AG04450 (cell line): ENCODE measurements around the gene SKAP1. TPM values are rescaled to one million over a fixed set of nuclear protein-coding genes. Genes with fewer than 3 reads are reported as not detected.

Source experiments
- CTCF ChIA-PET: fragments of 300-600, 350-600 bp; formaldehyde crosslinking; extraction: SDS; loops from one replicate; lab custom pipeline; 2022; ENCODE audit warnings: antibody characterized with exemption, inconsistent platforms; lab: Charles Lee
- POLR2A ChIA-PET: fragments of 350-600 bp; formaldehyde crosslinking; extraction: SDS; loops from one replicate; lab custom pipeline; 2021; ENCODE audit warnings: antibody characterized with exemption, inconsistent platforms; lab: Yijun Ruan, JAX
- DNase-seq: peaks from one replicate; pipeline ENCODE4 v3.0.0-alpha.2; 2011; ENCODE audit warnings: low read depth, low spot score
- H3K27ac ChIP-seq: one replicate; pipeline ENCODE4 v1.5.1; 2012; ENCODE audit warnings: low read depth, low read length, control low read depth
- H3K27me3 ChIP-seq: one replicate; pipeline ENCODE4 v1.6.0; 2012; ENCODE audit warnings: low read length; ENCODE audit not compliant: control insufficient read depth, insufficient read depth
- H3K4me3 ChIP-seq: 2 replicates; pipeline ENCODE4 v1.5.1; 2011; ENCODE audit warnings: mild to moderate bottlenecking, low read depth, low read length, control low read depth
- H3K9me3 ChIP-seq: 2 replicates; pipeline ENCODE4 v1.5.1; 2012; ENCODE audit warnings: low read length; ENCODE audit not compliant: control insufficient read depth, insufficient read depth
- polyA plus RNA-seq: library from polyadenylated mRNA; depleted of rRNA; stranded (reverse); fragments of >200 nt; gene quantifications from 2 replicates; pipeline ENCODE4 v1.2.3, GENCODE V29; 2011
- TF ChIP-seq, protein P1 (sequence below): IDR thresholded peaks from 2 replicates; pipeline ENCODE4 v1.5.1; 2011; ENCODE audit warnings: low read depth, low read length, control low read depth, inconsistent platforms

Gene SKAP1
- polyA plus RNA-seq, 1 experiment, result not detected

DNA sequence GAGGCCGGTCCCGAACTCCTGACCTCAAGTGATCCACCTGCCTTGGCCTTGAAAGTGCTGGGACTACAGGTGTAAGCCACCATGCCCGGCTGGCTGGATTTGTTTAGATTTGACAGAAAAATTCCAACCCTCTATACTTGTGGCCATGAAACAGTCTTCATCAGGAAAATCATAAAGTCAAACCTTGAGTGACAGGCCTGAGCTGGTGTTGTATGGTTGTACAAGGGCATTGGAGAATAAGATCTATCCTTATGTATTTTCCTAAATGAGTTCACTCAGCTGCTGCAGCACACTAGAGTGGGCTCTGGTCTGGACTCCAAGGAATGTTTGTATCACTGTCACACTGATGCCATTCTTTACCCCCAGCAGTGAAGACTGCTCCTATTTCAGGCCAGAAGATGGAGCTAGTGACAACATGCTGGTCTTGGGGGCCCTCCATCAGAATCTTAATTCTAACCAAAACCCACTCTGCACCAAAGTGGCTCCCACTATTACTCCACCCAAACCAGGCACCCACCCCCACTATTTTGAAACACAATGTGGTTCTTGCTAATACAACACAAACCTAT, 295.0 kb downstream of the SKAP1 start:
- CTCF ChIA-PET, result interaction anchor here (0.7 to 8.1 kb wide), 3 partner anchors 109 to 188 kb away, joined by 3 to 80 read pairs (median 4); no protein-coding TSS in a partner anchor
- Histone ChIP-seq H3K9me3 (no peaks in the 10 kb centered on the region), H3K27ac (no peak overlapping the region), H3K4me3 (no peak overlapping the region), H3K27me3 (peaks cover 14% of the 10 kb centered on the region)
- TF ChIP-seq, protein P1, sequence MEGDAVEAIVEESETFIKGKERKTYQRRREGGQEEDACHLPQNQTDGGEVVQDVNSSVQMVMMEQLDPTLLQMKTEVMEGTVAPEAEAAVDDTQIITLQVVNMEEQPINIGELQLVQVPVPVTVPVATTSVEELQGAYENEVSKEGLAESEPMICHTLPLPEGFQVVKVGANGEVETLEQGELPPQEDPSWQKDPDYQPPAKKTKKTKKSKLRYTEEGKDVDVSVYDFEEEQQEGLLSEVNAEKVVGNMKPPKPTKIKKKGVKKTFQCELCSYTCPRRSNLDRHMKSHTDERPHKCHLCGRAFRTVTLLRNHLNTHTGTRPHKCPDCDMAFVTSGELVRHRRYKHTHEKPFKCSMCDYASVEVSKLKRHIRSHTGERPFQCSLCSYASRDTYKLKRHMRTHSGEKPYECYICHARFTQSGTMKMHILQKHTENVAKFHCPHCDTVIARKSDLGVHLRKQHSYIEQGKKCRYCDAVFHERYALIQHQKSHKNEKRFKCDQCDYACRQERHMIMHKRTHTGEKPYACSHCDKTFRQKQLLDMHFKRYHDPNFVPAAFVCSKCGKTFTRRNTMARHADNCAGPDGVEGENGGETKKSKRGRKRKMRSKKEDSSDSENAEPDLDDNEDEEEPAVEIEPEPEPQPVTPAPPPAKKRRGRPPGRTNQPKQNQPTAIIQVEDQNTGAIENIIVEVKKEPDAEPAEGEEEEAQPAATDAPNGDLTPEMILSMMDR, result 0 out of 2 replicates have a peak, but pooled peaks have one; percentile 14
- POLR2A ChIA-PET, result no interaction called here
- DNase-seq, result no peak

DNA sequence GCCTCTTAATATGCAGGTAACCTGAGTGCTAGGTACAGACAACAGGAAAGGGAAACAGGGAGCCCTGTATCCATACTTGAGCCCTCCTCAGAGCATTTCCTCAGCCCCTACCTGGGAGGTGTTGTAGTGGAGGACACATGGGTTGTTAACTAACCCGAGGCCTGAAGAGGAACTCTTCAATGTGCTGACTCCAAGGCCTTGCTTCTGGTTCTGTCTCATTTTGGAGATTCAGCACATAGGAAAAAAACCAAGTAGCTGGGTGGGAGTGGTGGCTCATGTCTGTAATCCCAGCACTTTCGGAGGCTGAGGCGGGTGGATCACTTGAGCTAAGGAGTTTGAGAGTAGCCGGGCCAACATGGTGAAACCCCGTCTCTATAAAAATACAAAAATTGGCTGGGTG, 297.6 kb downstream of the SKAP1 start:
- Histone ChIP-seq H3K9me3 (no peaks in the 10 kb centered on the region), H3K27me3 (peaks cover 8% of the 10 kb centered on the region), H3K4me3 (no peak overlapping the region), H3K27ac (no peak overlapping the region)
- no peak for DNase-seq
- ChIA-PET POLR2A (no interaction called here), CTCF (interaction anchor here (0.7 to 8.1 kb wide), 7 partner anchors 20 to 106 kb away, joined by 3 to 80 read pairs (median 6); no protein-coding TSS in a partner anchor)
- TF ChIP-seq, protein P1, result no peak

DNA sequence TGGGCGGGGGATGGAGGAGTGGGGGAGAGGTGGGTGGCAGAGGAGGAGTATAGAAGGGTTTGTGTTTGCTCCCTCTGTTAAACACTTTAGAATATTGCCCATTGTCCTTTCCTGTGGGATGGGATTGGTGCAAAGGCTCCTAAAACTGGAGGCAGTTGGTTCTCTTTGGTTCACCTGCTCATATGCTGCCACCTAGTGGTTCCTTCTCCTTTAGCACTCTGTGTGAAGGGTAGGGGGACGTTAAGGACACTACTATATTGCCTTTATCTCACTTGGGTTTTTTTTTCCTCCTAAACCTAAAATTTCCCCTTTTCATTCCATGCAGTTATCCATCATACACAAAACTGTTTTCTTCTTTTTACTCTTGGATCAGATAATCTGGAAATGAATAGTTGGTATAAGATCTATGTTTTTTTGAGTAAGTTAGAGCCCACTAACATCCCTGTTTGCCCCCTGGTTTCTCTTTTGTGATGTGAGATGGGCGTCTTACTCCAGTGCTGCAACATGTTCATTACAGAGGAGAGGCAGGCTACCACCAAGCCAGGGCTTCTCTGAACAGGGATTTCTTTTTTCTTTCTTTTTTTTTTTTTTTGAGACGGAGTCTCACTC, 298.7 kb downstream of the SKAP1 start:
- TF ChIP-seq, protein P1, result peak; percentile 91
- Histone ChIP-seq H3K27ac (no peak overlapping the region), H3K9me3 (no peaks in the 10 kb centered on the region), H3K4me3 (no peak overlapping the region), H3K27me3 (peaks cover 5% of the 10 kb centered on the region)
- ChIA-PET CTCF (interaction anchor here (0.6 to 8.1 kb wide), 23 partner anchors 8 to 490 kb away, joined by 3 to 80 read pairs (median 4); no protein-coding TSS in a partner anchor), POLR2A (interaction anchor here (0.5 kb wide), 1 partner anchor 101 kb away, joined by 3 read pairs; no protein-coding TSS in a partner anchor)
- peak; percentile 16 for DNase-seq

DNA sequence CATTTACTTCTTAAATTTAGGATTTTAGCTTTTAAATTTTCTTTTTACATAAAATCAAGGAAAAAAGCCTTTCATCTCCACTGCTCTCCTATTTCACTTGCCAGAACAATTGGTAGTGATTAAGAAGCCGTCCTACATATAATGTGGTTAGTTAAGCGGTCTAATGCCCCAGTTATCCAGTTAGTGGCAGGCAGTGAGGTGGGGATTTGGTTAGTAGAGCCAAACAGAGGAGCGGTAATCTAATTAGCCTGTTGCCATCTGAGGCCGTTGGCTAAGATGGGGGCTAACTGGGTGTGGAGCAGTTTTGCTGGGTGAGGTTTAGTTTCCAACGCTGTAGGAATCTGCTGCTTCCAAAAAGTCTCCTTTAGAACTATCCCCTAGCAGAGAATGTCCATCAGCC, 300.0 kb downstream of the SKAP1 start:
- no peak overlapping the region for H3K4me3 ChIP-seq
- POLR2A ChIA-PET, result no interaction called here
- H3K27ac ChIP-seq, result no peak overlapping the region
- H3K27me3 ChIP-seq, result no peaks in the 10 kb centered on the region
- TF ChIP-seq, protein P1, result no peak
- no peaks in the 10 kb centered on the region for H3K9me3 ChIP-seq
- CTCF ChIA-PET, result interaction anchor here (1.0 to 8.1 kb wide), 4 partner anchors 21 to 104 kb away, joined by 5 to 80 read pairs (median 6); no protein-coding TSS in a partner anchor
- DNase-seq, result no peak

DNA sequence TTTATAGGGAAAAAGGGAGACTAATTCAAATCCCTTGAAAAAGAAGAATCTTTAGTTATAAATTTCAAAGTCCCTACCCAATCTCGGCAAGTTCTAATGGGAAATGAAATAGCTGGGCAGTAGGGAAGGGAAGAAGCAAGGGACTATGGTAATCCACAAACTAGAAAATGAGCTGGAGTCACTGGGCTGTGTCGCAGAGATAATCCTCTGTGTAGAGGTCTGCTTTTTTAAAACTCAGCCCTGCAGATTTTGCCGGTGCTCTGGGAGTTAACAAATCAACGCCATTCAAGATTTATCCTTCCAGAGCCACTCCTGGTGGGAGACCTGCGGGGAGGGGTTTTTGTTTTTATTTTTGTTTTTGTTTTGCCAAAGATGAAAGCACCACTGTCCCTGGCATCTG, 301.6 kb downstream of the SKAP1 start:
- CTCF ChIA-PET, result interaction anchor here (8.1 kb wide), 1 partner anchor 102 kb away, joined by 80 read pairs; no protein-coding TSS in a partner anchor
- Histone ChIP-seq H3K9me3 (no peaks in the 10 kb centered on the region), H3K4me3 (no peak overlapping the region), H3K27ac (no peak overlapping the region), H3K27me3 (no peaks in the 10 kb centered on the region)
- no peak for DNase-seq
- TF ChIP-seq, protein P1, result no peak
- POLR2A ChIA-PET, result no interaction called here
